Measurements from ENCODE around the gene DOCK4. TPM values are rescaled to one million over a fixed set of nuclear protein-coding genes. Genes with fewer than 3 reads are reported as not detected.

DOCK4 gene
- total RNA-seq, 1 experiment from 2014 or later = 4.9 TPM

- Histone ChIP-seq H3K4me1 (ENCODE audit: insufficient read depth, low read length) (peaks cover 2% of the 10 kb centered on the region; the same call in 1 of the 2 replicates), H2AFZ (ENCODE audit: low read length) (no peak overlapping the region), H2BK15ac (ENCODE audit: low read depth, low read length) (no peak overlapping the region), H3K18ac (ENCODE audit: insufficient read length, low read depth, low read length) (no peak overlapping the region), H2BK120ac (ENCODE audit: low read depth, low read length, poor library complexity, severe bottlenecking) (no peak overlapping the region), H3K9me3 (ENCODE audit: control insufficient read depth, low read depth, low read length) (peaks cover 6% of the 10 kb centered on the region), H4K20me1 (ENCODE audit: control insufficient read depth, insufficient read depth, insufficient read length) (no peaks in the 10 kb centered on the region), H3K27me3 (ENCODE audit: insufficient read depth, low read length) (no peaks in the 10 kb centered on the region), H3K56ac (ENCODE audit: insufficient read length, low read depth, low read length) (no peak overlapping the region), H3K4me2 (ENCODE audit: insufficient read depth, insufficient read length, low read length) (no peak overlapping the region), H4K5ac (ENCODE audit: insufficient read length, low read depth, low read length) (no peak overlapping the region), H3K9ac (ENCODE audit: extremely low read depth, insufficient read length, low read length) (no peak overlapping the region), H3K23me2 (ENCODE audit: insufficient read length, low read depth, low read length, poor library complexity, severe bottlenecking) (no peaks in the 10 kb centered on the region), H3K79me1 (ENCODE audit: insufficient read depth, low read depth, low read length, poor library complexity, severe bottlenecking) (no peaks in the 10 kb centered on the region), H3K27ac (ENCODE audit: insufficient read length, low read depth, low read length) (no peak overlapping the region), H2BK12ac (ENCODE audit: insufficient read length, low read depth, low read length) (no peak overlapping the region), H4K8ac (replicated peaks; ENCODE audit: insufficient read length, low read depth, low read length) (no peak overlapping the region), H2AK5ac (ENCODE audit: insufficient read length, low read length) (no peak overlapping the region), H4K91ac (ENCODE audit: insufficient read length, low read depth, low read length) (no peak overlapping the region), H3K79me2 (ENCODE audit: insufficient read depth, low read length) (no peaks in the 10 kb centered on the region), H2BK5ac (ENCODE audit: insufficient read length, low read length) (no peak overlapping the region), H3K23ac (ENCODE audit: insufficient read length, low read depth, low read length) (no peak overlapping the region), H3T11ph (ENCODE audit: low read length) (no peak overlapping the region), H2BK20ac (ENCODE audit: low read depth, low read length, poor library complexity, severe bottlenecking) (no peak overlapping the region), H3K14ac (ENCODE audit: insufficient read depth, low read length) (no peak overlapping the region), H3K4ac (ENCODE audit: low read depth, low read length) (no peak overlapping the region)
- DNase-seq = no peak
- TF ChIP-seq, protein P1, sequence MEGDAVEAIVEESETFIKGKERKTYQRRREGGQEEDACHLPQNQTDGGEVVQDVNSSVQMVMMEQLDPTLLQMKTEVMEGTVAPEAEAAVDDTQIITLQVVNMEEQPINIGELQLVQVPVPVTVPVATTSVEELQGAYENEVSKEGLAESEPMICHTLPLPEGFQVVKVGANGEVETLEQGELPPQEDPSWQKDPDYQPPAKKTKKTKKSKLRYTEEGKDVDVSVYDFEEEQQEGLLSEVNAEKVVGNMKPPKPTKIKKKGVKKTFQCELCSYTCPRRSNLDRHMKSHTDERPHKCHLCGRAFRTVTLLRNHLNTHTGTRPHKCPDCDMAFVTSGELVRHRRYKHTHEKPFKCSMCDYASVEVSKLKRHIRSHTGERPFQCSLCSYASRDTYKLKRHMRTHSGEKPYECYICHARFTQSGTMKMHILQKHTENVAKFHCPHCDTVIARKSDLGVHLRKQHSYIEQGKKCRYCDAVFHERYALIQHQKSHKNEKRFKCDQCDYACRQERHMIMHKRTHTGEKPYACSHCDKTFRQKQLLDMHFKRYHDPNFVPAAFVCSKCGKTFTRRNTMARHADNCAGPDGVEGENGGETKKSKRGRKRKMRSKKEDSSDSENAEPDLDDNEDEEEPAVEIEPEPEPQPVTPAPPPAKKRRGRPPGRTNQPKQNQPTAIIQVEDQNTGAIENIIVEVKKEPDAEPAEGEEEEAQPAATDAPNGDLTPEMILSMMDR (conservative IDR thresholded peaks at IDR 0.05) = no peak
- Mint-ChIP-seq H3K9me3 (peaks cover 8 to 10% of the 10 kb centered on the region in 2 experiments), H3K4me1 (peaks cover 14 to 17% of the 10 kb centered on the region in 2 experiments), H3K27me3 (ENCODE audit: low read depth) (no peaks in the 10 kb centered on the region), H3K27ac (no peak overlapping the region), H3K4me3 (no peak overlapping the region), H3K36me3 (ENCODE audit: insufficient read depth in 1 of 3, low read depth in 3 of 3) (peaks cover 10 to 23% (median 13%) of the 10 kb centered on the region in 3 experiments; a peak in 6 of 7 replicates)
Observed at GRCh38 chr7:111789870-111790269, 416.3 kb downstream of the DOCK4 start.
